PC-9 (cell line): ENCODE measurements around the gene CRIP2.

Source experiments
- EZH2 ChIP-seq: fragments of 200-600 bp; sonication (generic); IDR thresholded peaks from 2 replicates; pipeline ENCODE4 v1.8.0; 2017; ENCODE audit warnings: antibody characterized with exemption, low read depth
- TF ChIP-seq, protein P1 (sequence below): fragments of 200-600 bp; sonication (generic); conservative IDR thresholded peaks from 2 replicates; pipeline ENCODE4 v1.6.1; 2017; ENCODE audit warnings: mixed run types, antibody characterized with exemption, mild to moderate bottlenecking, moderate library complexity

DNA sequence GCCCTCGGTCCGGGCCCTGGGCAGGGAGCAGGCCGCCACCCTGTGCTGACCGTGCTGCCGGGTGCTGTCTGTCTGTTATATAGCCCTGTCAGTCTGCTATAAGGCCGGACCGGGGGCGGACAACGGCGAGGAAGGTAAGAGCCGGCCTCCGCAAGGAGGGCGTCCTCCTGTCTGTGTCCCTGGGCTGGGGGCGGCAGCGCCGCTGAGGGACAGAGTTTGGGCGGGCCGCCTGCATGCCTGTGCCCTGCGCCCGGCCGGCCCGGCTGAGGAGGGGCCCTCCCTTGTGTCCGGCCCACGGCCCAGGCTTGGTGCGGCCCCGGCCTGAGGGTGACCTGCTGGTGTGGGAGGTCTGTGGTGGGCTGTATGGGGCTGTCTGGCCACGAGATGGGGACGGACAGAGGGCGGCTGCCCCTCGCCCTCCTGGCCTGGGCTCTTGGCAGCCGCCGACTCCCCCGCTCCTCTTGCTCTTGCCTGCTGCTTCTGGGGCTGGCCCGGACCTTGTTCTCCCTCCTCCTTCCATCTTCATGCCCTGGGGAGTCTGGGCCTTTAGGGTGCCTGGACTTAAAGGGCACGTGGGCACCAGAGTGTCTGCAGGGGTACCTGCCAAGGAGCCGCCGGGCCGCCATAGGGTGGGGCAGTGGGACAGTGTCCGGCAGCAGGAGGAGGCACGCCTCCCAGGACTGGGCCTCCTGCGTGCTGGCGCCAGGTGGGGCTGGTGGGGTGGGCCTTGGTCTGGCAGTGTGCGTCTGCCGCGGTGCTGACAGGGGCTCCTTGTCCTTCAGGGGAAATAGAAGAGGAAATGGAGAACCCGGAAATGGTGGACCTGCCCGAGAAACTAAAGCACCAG lies 25.1 kb upstream of the CRIP2 start:
- TF ChIP-seq, protein P1, sequence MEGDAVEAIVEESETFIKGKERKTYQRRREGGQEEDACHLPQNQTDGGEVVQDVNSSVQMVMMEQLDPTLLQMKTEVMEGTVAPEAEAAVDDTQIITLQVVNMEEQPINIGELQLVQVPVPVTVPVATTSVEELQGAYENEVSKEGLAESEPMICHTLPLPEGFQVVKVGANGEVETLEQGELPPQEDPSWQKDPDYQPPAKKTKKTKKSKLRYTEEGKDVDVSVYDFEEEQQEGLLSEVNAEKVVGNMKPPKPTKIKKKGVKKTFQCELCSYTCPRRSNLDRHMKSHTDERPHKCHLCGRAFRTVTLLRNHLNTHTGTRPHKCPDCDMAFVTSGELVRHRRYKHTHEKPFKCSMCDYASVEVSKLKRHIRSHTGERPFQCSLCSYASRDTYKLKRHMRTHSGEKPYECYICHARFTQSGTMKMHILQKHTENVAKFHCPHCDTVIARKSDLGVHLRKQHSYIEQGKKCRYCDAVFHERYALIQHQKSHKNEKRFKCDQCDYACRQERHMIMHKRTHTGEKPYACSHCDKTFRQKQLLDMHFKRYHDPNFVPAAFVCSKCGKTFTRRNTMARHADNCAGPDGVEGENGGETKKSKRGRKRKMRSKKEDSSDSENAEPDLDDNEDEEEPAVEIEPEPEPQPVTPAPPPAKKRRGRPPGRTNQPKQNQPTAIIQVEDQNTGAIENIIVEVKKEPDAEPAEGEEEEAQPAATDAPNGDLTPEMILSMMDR, result no peak
- TF ChIP-seq EZH2, result no peak
